H1 (cell line): Measurements from ENCODE around the gene HOXA6. TPM values are rescaled to one million over a fixed set of nuclear protein-coding genes. Genes with fewer than 3 reads are reported as not detected.

Source experiments
- CTCF ChIA-PET: fragments of 300-600 bp; sonication (Branson Sonifier 250); formaldehyde crosslinking; loops from one replicate; lab custom pipeline; 2021; ENCODE audit not compliant: partially characterized antibody; lab: Charles Lee
- POLR2A ChIA-PET: fragments of 300-600 bp; sonication (Branson Sonifier 250); formaldehyde crosslinking; loops from one replicate; lab custom pipeline; 2021; ENCODE audit warnings: inconsistent platforms; ENCODE audit not compliant: partially characterized antibody; lab: Charles Lee
- DNase-seq, 2 experiments: peaks; one replicate each; pipeline versions ENCODE4 v3.0.0 to v3.0.0-alpha.2; 2010 to 2022; ENCODE audit warnings: low spot score in 2 of 2, low read depth in 1 of 2, mixed read lengths in 1 of 2
- FAIRE-seq: peaks from 2 replicates; lab custom pipeline; 2011; peaks lifted over from hg19 to GRCh38; lab: Jason Lieb, UNC
- H2AFZ ChIP-seq: 2 replicates; pipeline ENCODE4 v1.8.1; 2012; ENCODE audit warnings: low read length, inconsistent platforms
- H2AK5ac ChIP-seq: 2 replicates; pipeline ENCODE4 v1.6.1; 2013; ENCODE audit warnings: low read depth, low read length
- H2BK120ac ChIP-seq: replicated peaks from 2 replicates; pipeline ENCODE3; 2013; ENCODE audit warnings: low read depth, low read length, inconsistent platforms
- H2BK12ac ChIP-seq: 2 replicates; pipeline ENCODE4 v1.6.1; 2013; ENCODE audit warnings: low read depth, low read length
- H2BK15ac ChIP-seq: 2 replicates; pipeline ENCODE4 v1.6.1; 2013; ENCODE audit warnings: low read length
- H2BK20ac ChIP-seq: 2 replicates; pipeline ENCODE4 v1.6.1; 2013; ENCODE audit warnings: low read length
- H2BK5ac ChIP-seq: 2 replicates; pipeline ENCODE4 v1.6.1; 2013; ENCODE audit warnings: low read depth, low read length
- H3K14ac ChIP-seq: 2 replicates; pipeline ENCODE4 v1.6.1; 2013; ENCODE audit warnings: inconsistent platforms; ENCODE audit not compliant: insufficient read length
- H3K18ac ChIP-seq: 2 replicates; pipeline ENCODE4 v1.6.1; 2013; ENCODE audit warnings: low read length; ENCODE audit errors: extremely low read depth
- H3K23ac ChIP-seq: 2 replicates; pipeline ENCODE4 v1.6.1; 2013; ENCODE audit warnings: inconsistent platforms; ENCODE audit not compliant: insufficient read length
- H3K23me2 ChIP-seq: 2 replicates; pipeline ENCODE4 v1.6.1; 2013; ENCODE audit warnings: low read depth, low read length
- H3K27ac ChIP-seq: 2 replicates; pipeline ENCODE4 v1.6.1; 2011; ENCODE audit warnings: low read depth, low read length, inconsistent platforms
- H3K27me3 ChIP-seq, 4 experiments: replicated peaks in 1 of 4; 1 replicate in 1 of 4; 2 replicates in 3 of 4; pipeline versions ENCODE4 v1.6.1 to v1.8.1; 2011 to 2013; ENCODE audit warnings: low read length in 3 of 4, mild to moderate bottlenecking in 3 of 4, inconsistent platforms in 2 of 4, mixed read lengths in 2 of 4, moderate library complexity in 1 of 4; ENCODE audit not compliant: control insufficient read depth in 3 of 4, insufficient read depth in 3 of 4; ENCODE audit errors: extremely low read depth in 1 of 4
- H3K36me3 ChIP-seq, 4 experiments: 2 replicates each; pipeline versions ENCODE4 v1.6.1 to v1.8.1; 2011 to 2013; ENCODE audit warnings: mild to moderate bottlenecking in 4 of 4, low read length in 3 of 4, moderate library complexity in 2 of 4, control low read depth in 1 of 4, inconsistent platforms in 1 of 4; ENCODE audit not compliant: insufficient read depth in 4 of 4, control insufficient read depth in 2 of 4
- H3K4ac ChIP-seq: replicated peaks from 2 replicates; pipeline ENCODE3; 2013; ENCODE audit warnings: low read length, low read depth, mixed read lengths, inconsistent platforms; ENCODE audit not compliant: insufficient read length
- H3K4me1 ChIP-seq, 4 experiments: replicated peaks in 1 of 4; 1 replicate in 1 of 4; 2 replicates in 3 of 4; pipeline versions ENCODE4 v1.6.1 to v1.8.1; 2011 to 2013; ENCODE audit warnings: low read length in 3 of 4, inconsistent platforms in 2 of 4, mixed read lengths in 1 of 4; ENCODE audit not compliant: insufficient read depth in 4 of 4, control insufficient read depth in 3 of 4
- H3K4me2 ChIP-seq, 2 experiments: 2 replicates each; pipeline versions ENCODE4 v1.6.1 to v1.8.1; 2011 to 2013; ENCODE audit warnings: low read depth in 2 of 2, low read length in 2 of 2, control low read depth in 1 of 2, inconsistent platforms in 1 of 2, mild to moderate bottlenecking in 1 of 2; ENCODE audit not compliant: insufficient read depth in 1 of 2
- H3K4me3 ChIP-seq, 4 experiments: fragments of 200-600, 300-600 bp in 1 of 4; sonication (generic), shearing (Covaris generic), sonication (Bioruptor Twin) in 1 of 4; 2 replicates each; pipeline versions ENCODE4 v1.5.1 to v1.8.1; 2011 to 2016; ENCODE audit warnings: low read length in 4 of 4, low read depth in 3 of 4, control low read depth in 2 of 4, inconsistent platforms in 2 of 4, mild to moderate bottlenecking in 2 of 4, mixed read lengths in 1 of 4, moderate library complexity in 1 of 4; ENCODE audit not compliant: insufficient read depth in 2 of 4; ENCODE audit errors: extremely low read depth in 1 of 4
- H3K56ac ChIP-seq: replicated peaks from 2 replicates; pipeline ENCODE3; 2013; ENCODE audit warnings: low read depth, mild to moderate bottlenecking, mixed read lengths, low read length, inconsistent platforms; ENCODE audit not compliant: insufficient read length
- H3K79me1 ChIP-seq: 2 replicates; pipeline ENCODE4 v1.6.1; 2013; ENCODE audit warnings: low read depth, low read length, control low read depth
- H3K79me2 ChIP-seq, 2 experiments: 2 replicates each; pipeline versions ENCODE4 v1.6.1 to v1.8.1; 2012 to 2013; ENCODE audit warnings: low read length in 2 of 2, mild to moderate bottlenecking in 2 of 2, inconsistent platforms in 1 of 2; ENCODE audit not compliant: insufficient read depth in 2 of 2, control insufficient read depth in 1 of 2
- H3K9ac ChIP-seq, 4 experiments: replicated peaks in 1 of 4; 1 replicate in 1 of 4; 2 replicates in 3 of 4; pipeline versions ENCODE4 v1.6.1 to v1.8.1; 2011 to 2013; ENCODE audit warnings: low read depth in 3 of 4, low read length in 3 of 4, control low read depth in 2 of 4, mild to moderate bottlenecking in 2 of 4, moderate library complexity in 2 of 4, inconsistent platforms in 1 of 4; ENCODE audit errors: extremely low read depth in 1 of 4
- H3K9me3 ChIP-seq, 2 experiments: 2 replicates each; pipeline versions ENCODE4 v1.6.1 to v1.8.1; 2012 to 2013; ENCODE audit warnings: mild to moderate bottlenecking in 2 of 2, moderate library complexity in 2 of 2, control low read depth in 1 of 2, inconsistent platforms in 1 of 2, low read depth in 1 of 2, low read length in 1 of 2, mixed read lengths in 1 of 2; ENCODE audit not compliant: insufficient read depth in 2 of 2
- H4K20me1 ChIP-seq, 2 experiments: replicated peaks in 1 of 2; 2 replicates each; pipeline versions ENCODE3 to v1.8.1; 2011 to 2013; ENCODE audit warnings: inconsistent platforms in 2 of 2, low read length in 2 of 2, mild to moderate bottlenecking in 1 of 2; ENCODE audit not compliant: insufficient read depth in 2 of 2, control insufficient read depth in 1 of 2
- H4K5ac ChIP-seq: 2 replicates; pipeline ENCODE4 v1.6.1; 2013; ENCODE audit warnings: low read length, low read depth, mixed read lengths, inconsistent platforms; ENCODE audit not compliant: insufficient read length
- H4K8ac ChIP-seq: 2 replicates; pipeline ENCODE4 v1.8.0; 2013; ENCODE audit warnings: mild to moderate bottlenecking, moderate library complexity, low read length, inconsistent platforms; ENCODE audit not compliant: insufficient read depth; ENCODE audit errors: extremely low read depth
- H4K91ac ChIP-seq: replicated peaks from 2 replicates; pipeline ENCODE3; 2013; ENCODE audit warnings: low read length, mixed read lengths, inconsistent platforms; ENCODE audit not compliant: insufficient read length
- EZH2 ChIP-seq: fragments of 200-600 bp; sonication (generic); IDR thresholded peaks from 2 replicates; pipeline ENCODE4 v1.7.1; 2012; ENCODE audit warnings: low read depth, mild to moderate bottlenecking, moderate library complexity, low read length, inconsistent platforms; ENCODE audit not compliant: severe bottlenecking
- HDAC2 ChIP-seq, 2 experiments: fragments of 300-600 bp in 1 of 2; sonication (generic) in 1 of 2; IDR thresholded peaks; 2 replicates each; pipeline ENCODE4 v1.6.1; 2011 to 2012; ENCODE audit warnings: low read depth in 2 of 2, low read length in 2 of 2, mild to moderate bottlenecking in 2 of 2, moderate library complexity in 2 of 2, borderline replicate concordance in 1 of 2, inconsistent platforms in 1 of 2
- SUZ12 ChIP-seq: fragments of 200-600 bp; sonication (generic); IDR thresholded peaks from 2 replicates; pipeline ENCODE4 v1.6.1; 2012; ENCODE audit warnings: mild to moderate bottlenecking, inconsistent platforms, low read length, moderate library complexity, mixed read lengths
- WGBS, 2 experiments: shearing (Covaris generic) in 1 of 2; methylation state at CpG; one replicate each; pipeline versions ENCODE4 v1.1.6 to v1.1.7; 2013 to 2015; ENCODE audit warnings: low lambda C conversion rate in 2 of 2, mixed read lengths in 2 of 2, inconsistent platforms in 1 of 2, low coverage in 1 of 2, missing lambda C conversion rate in 1 of 2; ENCODE audit not compliant: insufficient replicate concordance in 2 of 2, insufficient coverage in 1 of 2, insufficient read length in 1 of 2; ENCODE audit errors: extremely low coverage in 1 of 2, missing lambda C conversion rate in 1 of 2; 5-methylcytosine and 5-hydroxymethylcytosine counted together
- polyA plus RNA-seq, 7 experiments: library from polyadenylated mRNA; depleted of rRNA in 3 of 7; stranded (reverse) in 5 of 7; unstranded in 2 of 7; fragments of >200 nt in 5 of 7; fragments of 200-250 nt in 2 of 7; gene quantifications; 1 replicate in 5 of 7; 2 replicates in 1 of 7; 4 replicates in 1 of 7; pipeline versions ENCODE4 v1.2.1 to v1.2.3, GENCODE V29; 2011 to 2013; ENCODE audit warnings: missing spikeins in 2 of 7, mixed read lengths in 2 of 7
- total RNA-seq: library from RNA; stranded (reverse); fragmentation: NEBNext Ultra II Directional; extraction: Animal tissue kit (Norgen Biotek cat#: 25700); gene quantifications from 2 replicates; pipeline ENCODE4 v1.2.1, GENCODE V29; 2021
- TF ChIP-seq, protein P1 (sequence below): IDR thresholded peaks from 2 replicates; pipeline ENCODE4 v1.6.1; 2011; ENCODE audit warnings: low read depth, mild to moderate bottlenecking, low read length; ENCODE audit not compliant: insufficient read depth

HOXA6 gene
- total and polyA plus RNA-seq, 2 of the 8 experiments (the other 6 are each of a cell fraction or from before 2014, with no cell fraction given), result not detected

DNA sequence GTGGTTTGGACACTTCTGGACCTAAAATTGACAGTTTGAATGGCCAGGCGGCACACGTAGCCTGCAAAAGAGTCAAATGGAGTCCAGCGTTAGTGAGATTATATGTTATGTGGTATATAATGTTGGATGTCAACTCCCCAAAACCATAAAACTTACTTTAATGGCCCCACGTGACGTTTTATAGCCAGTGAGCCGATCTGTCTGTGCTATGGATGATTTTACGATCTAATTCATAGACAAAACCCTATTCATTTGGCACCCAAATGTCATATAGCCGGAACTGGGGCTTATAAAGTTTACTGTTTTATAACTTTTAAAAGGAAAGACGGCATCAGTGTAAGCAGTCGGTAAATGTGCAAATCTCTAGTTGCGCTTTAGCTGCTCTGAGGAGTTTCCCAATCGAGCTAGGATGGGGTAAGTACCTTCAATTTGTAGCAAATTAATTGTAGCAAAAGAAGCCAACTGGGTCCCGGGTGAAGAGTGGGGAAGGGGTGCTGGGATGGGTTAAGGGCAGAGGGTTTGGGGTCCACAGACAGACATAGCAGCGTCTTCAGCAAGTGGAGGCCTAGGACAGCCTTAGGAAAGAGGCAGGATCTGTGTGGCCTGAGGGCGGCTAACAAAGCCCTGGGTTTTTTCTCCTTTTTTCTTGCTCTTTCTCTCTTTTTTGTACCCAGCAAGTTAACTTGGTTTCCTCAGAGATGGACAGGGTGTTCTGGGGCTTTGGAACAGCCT lies 7.3 kb downstream of the HOXA6 start:
- Histone ChIP-seq H3K9me3 (no peaks in the 10 kb centered on the region), H4K91ac (no peak overlapping the region), H3K23ac (no peak overlapping the region)
- TF ChIP-seq HDAC2 (IDR thresholded peaks at IDR 0.05; ENCODE audit: borderline replicate concordance in 1 of 2, low read depth in 2 of 2, low read length in 2 of 2) (no peak), EZH2 (peak; percentile 80), SUZ12 (peak; percentile 70)
- TF ChIP-seq, protein P1, sequence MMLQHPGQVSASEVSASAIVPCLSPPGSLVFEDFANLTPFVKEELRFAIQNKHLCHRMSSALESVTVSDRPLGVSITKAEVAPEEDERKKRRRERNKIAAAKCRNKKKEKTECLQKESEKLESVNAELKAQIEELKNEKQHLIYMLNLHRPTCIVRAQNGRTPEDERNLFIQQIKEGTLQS, result no peak
- TF ChIP-seq, all 59 proteins: peak for 2
- peaks cover 0 to 6% (median 3%) of the 10 kb centered on the region in 4 experiments; a peak in 4 of 7 replicates for H3K4me1 ChIP-seq
- no peak overlapping the region for H2BK12ac ChIP-seq
- H3K18ac ChIP-seq, result no peak overlapping the region
- no peaks in the 10 kb centered on the region for H3K79me1 ChIP-seq
- H3K27me3 ChIP-seq, result peaks cover 97 to 100% (median 99%) of the 10 kb centered on the region in 4 experiments
- 28% methylated on average over 15 of the region's 15 CpGs; no CpG with 5 or more reads in 1 of the 2 experiments for WGBS, 2 experiments
- H3K79me2 ChIP-seq, result no peaks in the 10 kb centered on the region
- peaks cover 0 to 6% (median 0%) of the 10 kb centered on the region in 4 experiments; a peak in 1 of 8 replicates for H3K36me3 ChIP-seq
- CTCF ChIA-PET, result interaction anchor here (0.9 to 12.5 kb wide), 11 partner anchors 10 to 1245 kb away, joined by 3 to 123 read pairs (median 4); partner anchors contain the start of gene HOXA1
- no peak overlapping the region for H4K5ac ChIP-seq
- H2BK20ac ChIP-seq, result no peak overlapping the region
- H2BK15ac ChIP-seq, result no peak overlapping the region
- no peak overlapping the region for H3K56ac ChIP-seq
- H3K23me2 ChIP-seq, result peaks cover 9% of the 10 kb centered on the region
- no peak overlapping the region for H3K4me2 ChIP-seq
- H2BK120ac ChIP-seq, result no peak overlapping the region
- H3K14ac ChIP-seq, result no peak overlapping the region
- no peak overlapping the region for H3K9ac ChIP-seq
- H2AFZ ChIP-seq, result no peak overlapping the region
- no peak overlapping the region for H2AK5ac ChIP-seq
- H2BK5ac ChIP-seq, result no peak overlapping the region
- no peak for FAIRE-seq
- no peak overlapping the region; the same call in 1 of the 2 replicates for H4K8ac ChIP-seq
- H3K27ac ChIP-seq, result no peak overlapping the region
- H3K4ac ChIP-seq, result no peak overlapping the region
- H3K4me3 ChIP-seq, result peak overlapping the region in 1 of 4 experiments; percentile 47; a peak in 1 of 8 replicates
- DNase-seq, result peak in 1 of 2 experiments; percentile 32
- POLR2A ChIA-PET, result no interaction called here
- H4K20me1 ChIP-seq, result peaks cover 16 to 22% of the 10 kb centered on the region in 2 experiments
